Lung (tissue), 13 donors: ENCODE data around the gene CNST. TPM values are rescaled to one million over a fixed set of nuclear protein-coding genes. Genes with fewer than 3 reads are reported as not detected.
"Not testable (repeated sequence)": the region's sequence is repeated elsewhere in the genome, so short reads cannot be mapped to it uniquely, and the experiment has no call there.

Source experiments
- ATAC-seq: fragments of 200-7000 bp; cut with Tn5 transposase; one replicate; pipeline ENCODE4 v1.9.1; 2020; ENCODE audit warnings: moderate number of reproducible peaks; ENCODE audit not compliant: insufficient read depth, low FRiP score
- DNase-seq, 3 donors: peaks; one replicate each; pipeline ENCODE4 v3.0.0-alpha.2; 2013 to 2017
- H3K27ac ChIP-seq, 2 donors: one replicate each; pipeline ENCODE4 v1.5.1; 2013; ENCODE audit warnings: mild to moderate bottlenecking in 2 of 2, moderate library complexity in 2 of 2, control low read depth in 1 of 2, inconsistent platforms in 1 of 2, low read depth in 1 of 2, low read length in 1 of 2
- H3K27me3 ChIP-seq, 3 donors: one replicate each; pipeline ENCODE4 v1.5.1; 2013; ENCODE audit warnings: low read length in 2 of 3; ENCODE audit not compliant: control insufficient read depth in 3 of 3, insufficient read depth in 3 of 3
- H3K36me3 ChIP-seq, 4 donors: one replicate each; pipeline ENCODE4 v1.5.1; 2013; ENCODE audit warnings: low read length in 4 of 4, mild to moderate bottlenecking in 1 of 4, moderate library complexity in 1 of 4; ENCODE audit not compliant: control insufficient read depth in 4 of 4, insufficient read depth in 4 of 4
- H3K4me1 ChIP-seq, 5 donors: one replicate each; pipeline ENCODE4 v1.5.1; 2013; ENCODE audit warnings: low read length in 5 of 5, mild to moderate bottlenecking in 2 of 5, moderate library complexity in 1 of 5; ENCODE audit not compliant: control insufficient read depth in 5 of 5, insufficient read depth in 5 of 5
- H3K4me3 ChIP-seq: one replicate; pipeline ENCODE4 v1.5.1; 2013; ENCODE audit warnings: mild to moderate bottlenecking, control low read depth, moderate library complexity
- H3K9ac ChIP-seq, 2 donors: one replicate each; pipeline ENCODE4 v1.5.1; 2013; ENCODE audit warnings: low read length in 2 of 2, control low read depth in 1 of 2; ENCODE audit not compliant: insufficient read depth in 1 of 2
- H3K9me3 ChIP-seq, 4 donors: one replicate each; pipeline ENCODE4 v1.5.1; 2013; ENCODE audit warnings: low read length in 3 of 4, mild to moderate bottlenecking in 1 of 4, moderate library complexity in 1 of 4; ENCODE audit not compliant: control insufficient read depth in 4 of 4, insufficient read depth in 3 of 4
- WGBS, 2 donors: extraction: QIAGEN DNeasy Blood & Tissue Kit; methylation state at CpG; one replicate each; pipeline ENCODE4 v1.1.7; 2013; 5-methylcytosine and 5-hydroxymethylcytosine counted together
- polyA plus RNA-seq, 2 donors: library from polyadenylated mRNA; stranded (reverse); fragments of 200-250 nt; gene quantifications; one replicate each; pipeline ENCODE4 v1.2.1, GENCODE V29; 2013
- small RNA-seq: library from RNA; depleted of rRNA; stranded (forward); fragments of <200 nt; gene quantifications from one replicate; pipeline ENCODE3, GENCODE V24; 2014; ENCODE audit warnings: low replicate concordance
- total RNA-seq, 2 donors: library from RNA; depleted of rRNA in 1 of 2; stranded (reverse); fragments of >200 nt in 1 of 2; gene quantifications; one replicate each; pipeline ENCODE4 v1.2.1, GENCODE V29; 2014 to 2021
- TF ChIP-seq, protein P1 (sequence below): IDR thresholded peaks from 2 replicates; pipeline ENCODE4 v1.5.1; 2012; ENCODE audit warnings: mild to moderate bottlenecking; ENCODE audit errors: control extremely low read depth, extremely low read depth
- donor health status: control.
- donor health status: control.
- donor health status: Bipolar disorder and iron deficiency.
- donor health status: healthy.
- donor health status: DM: yes; HTN: yes; CAD: no.

CNST gene
- total and polyA plus RNA-seq, 4 donors, result 6.1 to 37.3 (median 17.2) TPM

DNA sequence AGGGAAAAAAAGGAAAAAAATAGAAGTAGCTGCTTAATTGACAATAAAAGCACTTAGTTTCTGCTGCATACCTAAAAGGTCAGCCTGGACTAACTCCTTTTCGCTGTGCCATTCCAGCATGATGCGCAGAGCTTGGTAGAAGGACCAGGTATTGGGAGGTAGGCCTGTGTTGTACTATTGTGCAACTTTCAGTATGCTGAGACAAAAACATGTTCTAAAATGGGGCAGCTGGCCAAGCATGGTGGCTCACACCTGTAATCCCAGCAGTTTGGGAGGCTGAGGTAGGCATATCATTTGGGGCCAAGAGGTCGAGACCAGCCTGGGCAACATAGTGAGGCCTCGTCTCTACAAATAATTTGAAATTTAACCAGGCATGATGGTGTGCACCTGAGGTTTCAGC is 142.9 kb downstream of the CNST start:
- TF ChIP-seq, protein P1, sequence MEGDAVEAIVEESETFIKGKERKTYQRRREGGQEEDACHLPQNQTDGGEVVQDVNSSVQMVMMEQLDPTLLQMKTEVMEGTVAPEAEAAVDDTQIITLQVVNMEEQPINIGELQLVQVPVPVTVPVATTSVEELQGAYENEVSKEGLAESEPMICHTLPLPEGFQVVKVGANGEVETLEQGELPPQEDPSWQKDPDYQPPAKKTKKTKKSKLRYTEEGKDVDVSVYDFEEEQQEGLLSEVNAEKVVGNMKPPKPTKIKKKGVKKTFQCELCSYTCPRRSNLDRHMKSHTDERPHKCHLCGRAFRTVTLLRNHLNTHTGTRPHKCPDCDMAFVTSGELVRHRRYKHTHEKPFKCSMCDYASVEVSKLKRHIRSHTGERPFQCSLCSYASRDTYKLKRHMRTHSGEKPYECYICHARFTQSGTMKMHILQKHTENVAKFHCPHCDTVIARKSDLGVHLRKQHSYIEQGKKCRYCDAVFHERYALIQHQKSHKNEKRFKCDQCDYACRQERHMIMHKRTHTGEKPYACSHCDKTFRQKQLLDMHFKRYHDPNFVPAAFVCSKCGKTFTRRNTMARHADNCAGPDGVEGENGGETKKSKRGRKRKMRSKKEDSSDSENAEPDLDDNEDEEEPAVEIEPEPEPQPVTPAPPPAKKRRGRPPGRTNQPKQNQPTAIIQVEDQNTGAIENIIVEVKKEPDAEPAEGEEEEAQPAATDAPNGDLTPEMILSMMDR, result no peak
- no peaks in the 10 kb centered on the region for H3K27me3 ChIP-seq
- WGBS, 2 donors, result 96 to 98% methylated on average over 4 of the region's 4 CpGs
- H3K4me3 ChIP-seq, result no peak overlapping the region
- H3K36me3 ChIP-seq, result no peaks in the 10 kb centered on the region
- DNase-seq (no peak), ATAC-seq (no peak)
- no peak overlapping the region for H3K27ac ChIP-seq
- H3K4me1 ChIP-seq, result no peaks in the 10 kb centered on the region
- no peak overlapping the region for H3K9ac ChIP-seq
- no peaks in the 10 kb centered on the region for H3K9me3 ChIP-seq

GRCh38 chr1:246709835-246710234 is 143.6 kb downstream of the CNST start:
- TF ChIP-seq, protein P1, result no peak
- no peaks in the 10 kb centered on the region for H3K36me3 ChIP-seq
- H3K27me3 ChIP-seq, result no peaks in the 10 kb centered on the region
- H3K4me1 ChIP-seq, result no peaks in the 10 kb centered on the region
- no peak overlapping the region for H3K9ac ChIP-seq
- no peaks in the 10 kb centered on the region for H3K9me3 ChIP-seq
- WGBS, 2 donors, result 16 to 29% methylated on average over 2 of the region's 2 CpGs
- no peak for DNase-seq
- no peak overlapping the region for H3K4me3 ChIP-seq
- no peak for ATAC-seq
- no peak overlapping the region for H3K27ac ChIP-seq

DNA sequence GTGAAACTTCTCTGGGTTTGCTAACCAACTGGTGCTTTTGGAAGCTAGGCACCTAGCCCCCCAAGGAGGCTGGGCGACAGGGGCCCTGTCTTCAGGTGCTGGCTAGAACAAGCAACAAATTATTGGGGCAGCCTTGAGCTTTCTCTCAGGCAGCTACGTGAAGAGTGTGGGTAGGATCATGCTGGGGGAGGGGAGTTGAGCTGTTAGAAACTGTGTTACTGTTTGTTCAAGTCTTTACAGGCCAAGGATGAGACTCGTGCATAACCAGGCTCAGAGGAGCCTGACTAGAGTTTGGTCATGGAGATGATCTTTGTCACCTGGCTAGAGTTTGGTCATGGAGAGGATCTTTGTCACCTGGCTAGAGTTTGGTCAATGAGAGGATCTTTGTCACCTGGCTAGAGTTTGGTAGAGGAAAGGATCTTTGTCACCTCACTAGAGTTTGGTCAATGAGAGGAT is 145.3 kb downstream of the CNST start:
- TF ChIP-seq, protein P1, result no peak
- DNase-seq (no peak), ATAC-seq (no peak)
- H3K36me3 ChIP-seq, result no peaks in the 10 kb centered on the region
- H3K4me3 ChIP-seq, result no peak overlapping the region
- H3K9ac ChIP-seq, result no peak overlapping the region
- H3K9me3 ChIP-seq, result no peaks in the 10 kb centered on the region
- H3K4me1 ChIP-seq, result no peaks in the 10 kb centered on the region
- no peak overlapping the region for H3K27ac ChIP-seq
- H3K27me3 ChIP-seq, result no peaks in the 10 kb centered on the region
- 78 to 86% methylated on average over 3 of the region's 3 CpGs for WGBS, 2 donors

DNA sequence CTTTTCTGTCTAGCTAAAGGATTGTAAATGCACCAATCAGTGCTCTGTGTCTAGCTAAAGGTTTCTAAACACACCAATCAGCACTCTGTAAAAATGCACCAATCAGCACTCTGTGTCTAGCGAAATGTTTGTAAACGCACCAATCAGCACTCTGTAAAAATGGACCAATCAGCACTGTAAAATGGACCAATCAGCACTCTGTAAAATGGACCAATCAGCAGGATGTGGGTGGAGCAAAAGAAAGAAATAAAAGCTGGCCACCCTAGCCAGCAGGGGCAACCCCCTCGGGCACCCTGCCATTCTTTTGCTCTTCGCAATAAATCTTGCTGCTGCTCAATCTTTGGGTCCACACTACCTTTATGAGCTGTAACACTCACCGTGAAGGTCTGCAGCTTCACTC is 146.2 kb downstream of the CNST start:
- not testable (repeated sequence) for H3K4me1 ChIP-seq, H3K9me3 ChIP-seq, H3K9ac ChIP-seq, H3K36me3 ChIP-seq, DNase-seq, H3K27me3 ChIP-seq, H3K27ac ChIP-seq, H3K4me3 ChIP-seq, ATAC-seq
- 94 to 95% methylated on average over 5 of the region's 5 CpGs for WGBS, 2 donors

Small RNA genes lying within 50 kb of the gene (small RNA-seq; reads per million reads assigned to genes)
- not detected for gene AL356583.2
- not detected for gene AL591623.2

Other genes with a start within 250 kb of the CNST start
- gene SMYD3, start 59.2 kb upstream of the CNST start, total RNA-seq, result 10 to 100 TPM; 28.7 to 40.1 TPM
- 10 to 100 TPM; 10.5 to 36.3 TPM for gene SMYD3, start 59.2 kb upstream of the CNST start, polyA plus RNA-seq
- 10 to 100 TPM; 10.4 to 13.3 TPM for gene TFB2M, start 195 bp upstream of the CNST start, total RNA-seq
- gene TFB2M, start 195 bp upstream of the CNST start, polyA plus RNA-seq, result 10 to 100 TPM in 1 of 2 donors, 1 to 10 TPM in 1; 5.5 to 11.2 TPM
- 10 to 100 TPM; 28.6 to 34.0 TPM for gene SCCPDH, start 158.0 kb downstream of the CNST start, total RNA-seq
- gene SCCPDH, start 158.0 kb downstream of the CNST start, polyA plus RNA-seq, result 10 to 100 TPM; 14.2 to 21.0 TPM